ENCODE measurements around the gene GSX2. TPM values are rescaled to one million over a fixed set of nuclear protein-coding genes. Genes with fewer than 3 reads are reported as not detected.

The GSX2 gene
- total and polyA plus RNA-seq, 2 of the 4 experiments (the other 2 are of a cell fraction) = not detected

DNA sequence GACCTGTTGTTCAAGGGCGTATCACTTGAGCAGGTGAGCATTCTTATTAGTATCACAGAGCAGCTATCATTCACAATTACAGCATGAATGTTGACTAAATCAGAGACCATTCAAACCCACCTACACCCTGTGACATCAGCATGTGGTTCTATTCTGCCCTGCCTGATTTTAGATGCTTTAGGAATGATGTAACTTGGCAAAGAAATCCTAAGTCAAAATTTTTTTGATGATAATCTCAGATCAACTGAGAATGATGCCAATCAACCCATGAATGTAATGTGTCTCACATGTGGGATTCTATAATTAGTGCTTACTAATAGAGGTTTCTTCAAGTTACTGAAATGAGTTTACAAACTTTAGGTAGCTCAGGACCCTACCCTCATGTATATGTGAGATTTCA lies 22.2 kb upstream of the GSX2 start:
- dilution Hi-C loops (cut with HindIII; ENCODE audit: low sequenced_read_pairs, unreplicated experiment) (no loop called here), in situ Hi-C loops (cut with MboI; ENCODE audit: low sequenced_read_pairs) (no loop called here), intact Hi-C loops (cut with micrococcal nuclease) (no loop called here)
- Histone ChIP-seq H3K4me1 (ENCODE audit: control insufficient read depth, insufficient read depth, low read length) (peaks cover 16% of the 10 kb centered on the region), H3K56ac (ENCODE audit: extremely low read depth, insufficient read depth, low read length) (no peak overlapping the region), H2AFZ (replicated peaks; ENCODE audit: low read length, poor library complexity) (no peak overlapping the region), H3K14ac (replicated peaks; ENCODE audit: low read depth, low read length) (peak overlapping the region; percentile 57; the same call in 1 of the 2 replicates), H3K9ac (ENCODE audit: low read depth, low read length) (no peak overlapping the region), H3K18ac (ENCODE audit: low read depth, low read length) (peak overlapping the region; percentile 71; the same call in 1 of the 2 replicates), H2AK9ac (replicated peaks; ENCODE audit: low read depth, low read length, poor library complexity) (peak overlapping the region; percentile 42), H2BK120ac (ENCODE audit: low read depth, low read length) (peak overlapping the region; percentile 76), H3K27me3 (ENCODE audit: control insufficient read depth, insufficient read depth, low read length) (no peaks in the 10 kb centered on the region), H3K4ac (ENCODE audit: low read depth, low read length) (peak overlapping the region; percentile 67; the same call in 1 of the 2 replicates), H4K20me1 (ENCODE audit: insufficient read depth, low read length) (no peaks in the 10 kb centered on the region), H3K27ac (ENCODE audit: insufficient read depth, low read length) (no peak overlapping the region), H2BK5ac (ENCODE audit: low read depth, low read length, poor library complexity, severe bottlenecking) (peak overlapping the region; percentile 64), H3K9me1 (ENCODE audit: insufficient read depth, low read length) (peaks cover 14% of the 10 kb centered on the region), H2BK15ac (ENCODE audit: low read depth, low read length) (peak overlapping the region; percentile 96), H3K79me1 (ENCODE audit: low read depth in 1 of 2, low read length in 2 of 2) (peaks cover 0 to 18% of the 10 kb centered on the region in 2 experiments; a peak in 2 of 4 replicates), H4K91ac (ENCODE audit: insufficient read depth, low read depth, low read length) (peak overlapping the region; percentile 79), H4K5ac (ENCODE audit: low read depth, low read length) (0 out of 2 replicates have a peak overlapping the region, but pooled peaks have one; percentile 30), H3K4me3 (ENCODE audit: insufficient read depth, low read depth, low read length) (no peak overlapping the region), H3K9me3 (ENCODE audit: control insufficient read depth, insufficient read depth, low read length) (no peaks in the 10 kb centered on the region), H2BK20ac (ENCODE audit: low read depth, low read length) (peak overlapping the region; percentile 80), H3K23ac (ENCODE audit: low read depth, low read length) (peak overlapping the region; percentile 70), H2AK5ac (ENCODE audit: low read depth, low read length) (peak overlapping the region; percentile 74), H3K4me2 (ENCODE audit: low read depth, low read length) (no peak overlapping the region; the same call in 1 of the 2 replicates), H3K36me3 (ENCODE audit: control insufficient read depth, insufficient read depth, low read length) (no peaks in the 10 kb centered on the region), H4K8ac (ENCODE audit: low read depth in 2 of 2, low read length in 2 of 2) (peak overlapping the region; percentile 2 to 74; a peak in 3 of 4 replicates)
- CTCF ChIA-PET = no interaction called here
- POLR2A ChIA-PET (ENCODE audit: unreplicated experiment) = no interaction called here
- no peak for TF ChIP-seq MAFK (IDR thresholded peaks at IDR 0.05; ENCODE audit: low read depth, low read length)
- TF ChIP-seq MXI1 (IDR thresholded peaks at IDR 0.05; ENCODE audit: borderline replicate concordance, low read depth, low read length) = no peak
- 0 out of 2 replicates have a peak, but pooled peaks have one; percentile 7 for TF ChIP-seq CEBPB (IDR thresholded peaks at IDR 0.05; ENCODE audit: low read depth, low read length)
- ATAC-seq (ENCODE audit: low read depth) = no peak
- WGBS, 2 experiments (ENCODE audit: extremely low coverage in 2 of 2, insufficient read length in 1 of 2) = 80% methylated on average over 1 of the region's 1 CpG; no CpG with 5 or more reads in 1 of the 2 experiments
- BruUV-seq (replicated peaks) = no TSS peak
- peak; percentile 60 for DNase-seq

Data from IMR-90 (cell line).